Measurements from ENCODE around the gene CD8B. TPM values are rescaled to one million over a fixed set of nuclear protein-coding genes. Genes with fewer than 3 reads are reported as not detected.

The CD8B gene
- total and polyA plus RNA-seq, 2 experiments from 2014 or later: 0.31 to 0.63 TPM

DNA sequence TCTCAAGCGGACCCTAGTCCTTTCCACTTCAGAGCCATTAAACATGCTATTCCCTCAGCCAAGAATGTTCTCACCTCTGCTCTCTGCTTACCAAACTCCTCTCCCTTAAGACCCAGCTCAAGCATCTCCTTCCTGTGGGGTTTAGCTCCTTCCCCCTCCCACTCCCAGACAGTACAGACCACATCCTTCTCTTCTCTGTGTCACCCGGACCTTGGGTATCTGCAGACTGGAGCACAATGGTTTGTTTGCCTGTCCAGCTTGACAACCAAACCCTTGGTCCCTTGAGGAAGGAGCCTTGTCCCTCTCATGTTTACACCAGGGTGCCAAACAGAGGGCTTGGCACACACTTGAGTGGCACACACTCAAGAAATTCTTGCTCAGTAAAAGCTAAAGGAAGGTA, 66.8 kb downstream of the CD8B start:
- H3K4me1 Mint-ChIP-seq: peaks cover 12% of the 10 kb centered on the region
- peaks cover 6% of the 10 kb centered on the region; the same call in 1 of the 2 replicates for H3K36me3 ChIP-seq (ENCODE audit: insufficient read depth)
- no peak for TF ChIP-seq ZNF331 (CRISPR knock-in tag; IDR thresholded peaks at IDR 0.05; ENCODE audit: low read depth)
- no peak for TF ChIP-seq CREB1 (CRISPR knock-in tag; IDR thresholded peaks at IDR 0.05; ENCODE audit: low read depth)
- TF ChIP-seq, protein P1, sequence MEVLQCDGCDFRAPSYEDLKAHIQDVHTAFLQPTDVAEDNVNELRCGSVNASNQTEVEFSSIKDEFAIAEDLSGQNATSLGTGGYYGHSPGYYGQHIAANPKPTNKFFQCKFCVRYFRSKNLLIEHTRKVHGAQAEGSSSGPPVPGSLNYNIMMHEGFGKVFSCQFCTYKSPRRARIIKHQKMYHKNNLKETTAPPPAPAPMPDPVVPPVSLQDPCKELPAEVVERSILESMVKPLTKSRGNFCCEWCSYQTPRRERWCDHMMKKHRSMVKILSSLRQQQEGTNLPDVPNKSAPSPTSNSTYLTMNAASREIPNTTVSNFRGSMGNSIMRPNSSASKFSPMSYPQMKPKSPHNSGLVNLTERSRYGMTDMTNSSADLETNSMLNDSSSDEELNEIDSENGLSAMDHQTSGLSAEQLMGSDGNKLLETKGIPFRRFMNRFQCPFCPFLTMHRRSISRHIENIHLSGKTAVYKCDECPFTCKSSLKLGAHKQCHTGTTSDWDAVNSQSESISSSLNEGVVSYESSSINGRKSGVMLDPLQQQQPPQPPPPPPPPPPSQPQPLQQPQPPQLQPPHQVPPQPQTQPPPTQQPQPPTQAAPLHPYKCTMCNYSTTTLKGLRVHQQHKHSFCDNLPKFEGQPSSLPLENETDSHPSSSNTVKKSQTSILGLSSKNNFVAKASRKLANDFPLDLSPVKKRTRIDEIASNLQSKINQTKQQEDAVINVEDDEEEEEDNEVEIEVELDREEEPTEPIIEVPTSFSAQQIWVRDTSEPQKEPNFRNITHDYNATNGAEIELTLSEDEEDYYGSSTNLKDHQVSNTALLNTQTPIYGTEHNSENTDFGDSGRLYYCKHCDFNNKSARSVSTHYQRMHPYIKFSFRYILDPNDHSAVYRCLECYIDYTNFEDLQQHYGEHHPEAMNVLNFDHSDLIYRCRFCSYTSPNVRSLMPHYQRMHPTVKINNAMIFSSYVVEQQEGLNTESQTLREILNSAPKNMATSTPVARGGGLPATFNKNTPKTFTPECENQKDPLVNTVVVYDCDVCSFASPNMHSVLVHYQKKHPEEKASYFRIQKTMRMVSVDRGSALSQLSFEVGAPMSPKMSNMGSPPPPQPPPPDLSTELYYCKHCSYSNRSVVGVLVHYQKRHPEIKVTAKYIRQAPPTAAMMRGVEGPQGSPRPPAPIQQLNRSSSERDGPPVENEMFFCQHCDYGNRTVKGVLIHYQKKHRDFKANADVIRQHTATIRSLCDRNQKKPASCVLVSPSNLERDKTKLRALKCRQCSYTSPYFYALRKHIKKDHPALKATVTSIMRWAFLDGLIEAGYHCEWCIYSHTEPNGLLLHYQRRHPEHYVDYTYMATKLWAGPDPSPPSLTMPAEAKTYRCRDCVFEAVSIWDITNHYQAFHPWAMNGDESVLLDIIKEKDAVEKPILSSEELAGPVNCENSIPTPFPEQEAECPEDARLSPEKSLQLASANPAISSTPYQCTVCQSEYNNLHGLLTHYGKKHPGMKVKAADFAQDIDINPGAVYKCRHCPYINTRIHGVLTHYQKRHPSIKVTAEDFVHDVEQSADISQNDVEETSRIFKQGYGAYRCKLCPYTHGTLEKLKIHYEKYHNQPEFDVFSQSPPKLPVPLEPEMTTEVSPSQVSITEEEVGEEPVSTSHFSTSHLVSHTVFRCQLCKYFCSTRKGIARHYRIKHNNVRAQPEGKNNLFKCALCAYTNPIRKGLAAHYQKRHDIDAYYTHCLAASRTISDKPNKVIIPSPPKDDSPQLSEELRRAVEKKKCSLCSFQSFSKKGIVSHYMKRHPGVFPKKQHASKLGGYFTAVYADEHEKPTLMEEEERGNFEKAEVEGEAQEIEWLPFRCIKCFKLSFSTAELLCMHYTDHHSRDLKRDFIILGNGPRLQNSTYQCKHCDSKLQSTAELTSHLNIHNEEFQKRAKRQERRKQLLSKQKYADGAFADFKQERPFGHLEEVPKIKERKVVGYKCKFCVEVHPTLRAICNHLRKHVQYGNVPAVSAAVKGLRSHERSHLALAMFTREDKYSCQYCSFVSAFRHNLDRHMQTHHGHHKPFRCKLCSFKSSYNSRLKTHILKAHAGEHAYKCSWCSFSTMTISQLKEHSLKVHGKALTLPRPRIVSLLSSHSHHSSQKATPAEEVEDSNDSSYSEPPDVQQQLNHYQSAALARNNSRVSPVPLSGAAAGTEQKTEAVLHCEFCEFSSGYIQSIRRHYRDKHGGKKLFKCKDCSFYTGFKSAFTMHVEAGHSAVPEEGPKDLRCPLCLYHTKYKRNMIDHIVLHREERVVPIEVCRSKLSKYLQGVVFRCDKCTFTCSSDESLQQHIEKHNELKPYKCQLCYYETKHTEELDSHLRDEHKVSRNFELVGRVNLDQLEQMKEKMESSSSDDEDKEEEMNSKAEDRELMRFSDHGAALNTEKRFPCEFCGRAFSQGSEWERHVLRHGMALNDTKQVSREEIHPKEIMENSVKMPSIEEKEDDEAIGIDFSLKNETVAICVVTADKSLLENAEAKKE (CRISPR knock-in tag; IDR thresholded peaks at IDR 0.05): no peak
- TF ChIP-seq EZH2phosphoT487 (IDR thresholded peaks at IDR 0.05; ENCODE audit: unreplicated experiment): no peak
- TF ChIP-seq STAT1 (IDR thresholded peaks at IDR 0.05; ENCODE audit: unreplicated experiment): no peak
- no peak for TF ChIP-seq JUNB (IDR thresholded peaks at IDR 0.05; ENCODE audit: unreplicated experiment)
- TF ChIP-seq EZH2 (IDR thresholded peaks at IDR 0.05; ENCODE audit: low read depth, unreplicated experiment): no peak
- H3K4me1 ChIP-seq (ENCODE audit: insufficient read depth): 0 out of 2 replicates have a peak, but pooled peaks cover 5% of the 10 kb centered on the region
- H4K20me1 ChIP-seq (replicated peaks; ENCODE audit: insufficient read depth): no peaks in the 10 kb centered on the region
- H3K4me3 ChIP-seq: no peak overlapping the region
- H3K27ac Mint-ChIP-seq: no peak overlapping the region
- H3K27me3 Mint-ChIP-seq (ENCODE audit: insufficient read depth, low read depth, poor library complexity): peaks cover 28% of the 10 kb centered on the region
- no peak for ATAC-seq
- peaks cover 26% of the 10 kb centered on the region for H3K9me3 Mint-ChIP-seq
- H3K4me3 Mint-ChIP-seq: no peak overlapping the region
- no peak overlapping the region for H3K27ac ChIP-seq (ENCODE audit: low read depth)
- H2AFZ ChIP-seq: no peak overlapping the region
- peaks cover 33% of the 10 kb centered on the region for H3K27me3 ChIP-seq (ENCODE audit: insufficient read depth)
- H3K36me3 Mint-ChIP-seq (ENCODE audit: low read depth): peaks cover 15% of the 10 kb centered on the region; the same call in 2 of the 3 replicates
- no peaks in the 10 kb centered on the region for H3K79me2 ChIP-seq (replicated peaks; ENCODE audit: insufficient read depth)
- H3K9me2 ChIP-seq (ENCODE audit: insufficient read depth): no peaks in the 10 kb centered on the region
- H3F3A ChIP-seq (replicated peaks; ENCODE audit: low read depth): no peaks in the 10 kb centered on the region
- DNase-seq (ENCODE audit: low spot score): no peak
- H3K4me2 ChIP-seq: no peak overlapping the region

All from GM23338 (cell line).